Measurements from ENCODE around the gene ATXN2L.

- TF ChIP-seq CTCF (IDR thresholded peaks at IDR 0.05) = peak; percentile 29 to 40 (median 40)
- TF ChIP-seq POLR2A (IDR thresholded peaks at IDR 0.05) = no peak
- peak; percentile 72 to 91 (median 76) for TF ChIP-seq POLR2AphosphoS5 (IDR thresholded peaks at IDR 0.05)
Observed at GRCh38 chr16:28823873-28824716, 1.3 kb downstream of the ATXN2L start.

Data from breast epithelium (tissue), 3 donors.